SIG-M5 treated with dmso at 0.1 percent for 504 hours (cell line): Measurements from ENCODE around the gene MACF1.

Experiments used
- DNase-seq: peaks from one replicate; lab custom pipeline; 2025; ENCODE audit not compliant: unreplicated experiment; lab: John Stamatoyannopoulos, UW

MACF1 gene

GRCh38 chr1:39391691-39392679 lies 187.5 kb downstream of the MACF1 start:
- no peak for DNase-seq

- no peak for DNase-seq
These were observed 188.5 kb downstream of the MACF1 start for GRCh38 chr1:39392851-39393573.

GRCh38 chr1:39393645-39394044 lies 189.2 kb downstream of the MACF1 start:
- no peak for DNase-seq

GRCh38 chr1:39394059-39394458 lies 189.6 kb downstream of the MACF1 start:
- no peak for DNase-seq

- no peak for DNase-seq
These were observed 190.1 kb downstream of the MACF1 start for GRCh38 chr1:39394598-39394997.

GRCh38 chr1:39395357-39395831 lies 190.9 kb downstream of the MACF1 start:
- DNase-seq = peak; percentile 2

- DNase-seq = no peak
These were observed 192.2 kb downstream of the MACF1 start for GRCh38 chr1:39396671-39397070.

- DNase-seq = no peak
These were observed 193.0 kb downstream of the MACF1 start for GRCh38 chr1:39397487-39397886.

GRCh38 chr1:39398278-39399021 lies 194.0 kb downstream of the MACF1 start:
- peak; percentile 85 for DNase-seq

GRCh38 chr1:39401106-39401505 lies 196.6 kb downstream of the MACF1 start:
- DNase-seq = no peak

GRCh38 chr1:39404876-39405275 lies 200.4 kb downstream of the MACF1 start:
- no peak for DNase-seq

GRCh38 chr1:39405358-39405757 lies 200.9 kb downstream of the MACF1 start:
- DNase-seq = no peak

GRCh38 chr1:39406533-39407450 lies 202.3 kb downstream of the MACF1 start:
- no peak for DNase-seq

GRCh38 chr1:39407510-39407895 lies 203.0 kb downstream of the MACF1 start:
- DNase-seq = peak; percentile 26

GRCh38 chr1:39407896-39408640 lies 203.6 kb downstream of the MACF1 start:
- no peak for DNase-seq

GRCh38 chr1:39408641-39409054 lies 204.2 kb downstream of the MACF1 start:
- peak; percentile 86 for DNase-seq

- peak; percentile 18 for DNase-seq
These were observed 204.7 kb downstream of the MACF1 start for GRCh38 chr1:39409055-39409816.

- peak; percentile 81 for DNase-seq
These were observed 206.5 kb downstream of the MACF1 start for GRCh38 chr1:39410915-39411436.
